K562 (cell line): ENCODE data around the gene INTS6. TPM values are rescaled to one million over a fixed set of nuclear protein-coding genes. Genes with fewer than 3 reads are reported as not detected.

ENCODE experiments used
- ATAC-seq: fragments of 200-7000 bp; cut with Tn5 transposase; 3 replicates; pipeline ENCODE4 v1.9.1; 2020; ENCODE audit warnings: moderate library complexity
- BruUV-seq: library from RNA; stranded (reverse); fragments of 400-500 nt; replicated peaks from 2 replicates; lab custom pipeline; 2021; lab: Mats Ljungman, UMichigan
- CTCF ChIA-PET: fragments of 300-600 bp; formaldehyde crosslinking; extraction: SDS; loops from one replicate; lab custom pipeline; 2021; ENCODE audit warnings: low intra/inter-chr PET ratio; lab: Yijun Ruan, JAX
- POLR2A ChIA-PET: fragments of 300-600, 350-650 bp; sonication (Branson Sonifier 250); formaldehyde crosslinking; extraction: SDS; loops from one replicate; lab custom pipeline; 2021; ENCODE audit warnings: antibody characterized with exemption, inconsistent platforms; lab: Yijun Ruan, JAX
- DNase-seq, 4 experiments: peaks; one replicate each; pipeline versions ENCODE4 v3.0.0 to v3.0.0-alpha.2; 2011 to 2018; ENCODE audit warnings: low spot score in 3 of 4, mixed read lengths in 3 of 4; ENCODE audit errors: extremely low read depth in 1 of 4
- FAIRE-seq: peaks from 2 replicates; lab custom pipeline; 2011; peaks lifted over from hg19 to GRCh38; lab: Jason Lieb, UNC
- H2AFZ ChIP-seq: 2 replicates; pipeline ENCODE4 v1.6.0; 2011; ENCODE audit warnings: low read depth, low read length, control low read depth, inconsistent platforms
- H3K27ac ChIP-seq: fragments of 200-600 bp; 3 replicates; pipeline ENCODE4 v1.8.0; 2011; ENCODE audit warnings: low read depth, mild to moderate bottlenecking, control low read depth, inconsistent platforms, low read length, moderate library complexity, mixed read lengths; ENCODE audit errors: extremely low read depth
- H3K27me3 ChIP-seq, 2 experiments: fragments of 300-600 bp in 1 of 2; 2 replicates in 1 of 2; 3 replicates in 1 of 2; pipeline versions ENCODE4 v1.6.0 to v1.8.0; 2011; ENCODE audit warnings: inconsistent platforms in 2 of 2, low read length in 2 of 2, mild to moderate bottlenecking in 1 of 2, mixed read lengths in 1 of 2, moderate library complexity in 1 of 2; ENCODE audit not compliant: control insufficient read depth in 2 of 2, insufficient read depth in 2 of 2
- H3K36me3 ChIP-seq: fragments of 300-600 bp; 3 replicates; pipeline ENCODE4 v1.8.0; 2011; ENCODE audit warnings: mild to moderate bottlenecking, low read length, inconsistent platforms; ENCODE audit not compliant: control insufficient read depth, insufficient read depth
- H3K4me1 ChIP-seq, 2 experiments: fragments of 200-600 bp in 1 of 2; replicated peaks in 1 of 2; 2 replicates in 1 of 2; 3 replicates in 1 of 2; pipeline versions ENCODE4 v1.5.1 to v1.8.0; 2011; ENCODE audit warnings: inconsistent platforms in 2 of 2, low read length in 2 of 2, mild to moderate bottlenecking in 1 of 2, mixed read lengths in 1 of 2, moderate library complexity in 1 of 2; ENCODE audit not compliant: control insufficient read depth in 2 of 2, insufficient read depth in 2 of 2
- H3K4me2 ChIP-seq: 2 replicates; pipeline ENCODE4 v1.6.1; 2011; ENCODE audit warnings: low read length, control low read depth, inconsistent platforms, mixed read lengths; ENCODE audit not compliant: insufficient read depth
- H3K4me3 ChIP-seq: fragments of 200-600 bp; sonication (generic), shearing (Covaris generic); 2 replicates; pipeline ENCODE4 v1.5.1; 2016; ENCODE audit warnings: control low read depth, inconsistent platforms
- H3K79me2 ChIP-seq: fragments of 200-600 bp; 3 replicates; pipeline ENCODE4 v1.8.0; 2011; ENCODE audit warnings: low read length, inconsistent platforms; ENCODE audit not compliant: control insufficient read depth, insufficient read depth
- H3K9ac ChIP-seq, 2 experiments: 2 replicates each; pipeline versions ENCODE4 v1.6.0 to v1.6.1; 2011; ENCODE audit warnings: low read depth in 2 of 2, low read length in 2 of 2, control low read depth in 1 of 2, inconsistent platforms in 1 of 2, mild to moderate bottlenecking in 1 of 2, mixed read lengths in 1 of 2; ENCODE audit not compliant: insufficient read depth in 1 of 2
- H3K9me1 ChIP-seq: one replicate; pipeline ENCODE4 v1.6.0; 2011; ENCODE audit warnings: inconsistent platforms, mild to moderate bottlenecking, low read length, moderate library complexity; ENCODE audit not compliant: control insufficient read depth, insufficient read depth
- H3K9me3 ChIP-seq: replicated peaks from 2 replicates; pipeline ENCODE4 v1.5.1; 2011; ENCODE audit warnings: low read depth, low read length, inconsistent platforms; ENCODE audit not compliant: control insufficient read depth, insufficient read depth
- H4K20me1 ChIP-seq: replicated peaks from 2 replicates; pipeline ENCODE4 v1.6.1; 2011; ENCODE audit warnings: low read length, inconsistent platforms, mixed read lengths; ENCODE audit not compliant: control insufficient read depth, insufficient read depth
- ERF ChIP-seq: fragments of 450-650 bp; formaldehyde crosslinking; IDR thresholded peaks from 2 replicates; pipeline ENCODE4 v1.4.0; 2020; ENCODE audit warnings: mild to moderate bottlenecking, mixed read lengths
- HMG20B ChIP-seq: fragments of 250-450 bp; sonication (Bioruptor Pico); IDR thresholded peaks from 2 replicates; pipeline ENCODE4 v1.5.0; 2021; ENCODE audit warnings: mild to moderate bottlenecking
- ILK ChIP-seq: fragments of 450-650 bp; IDR thresholded peaks from 2 replicates; pipeline ENCODE4 v1.6.1; 2016; ENCODE audit warnings: missing genetic modification characterization, low read depth, mild to moderate bottlenecking, missing compliant biosample characterization, moderate library complexity, borderline replicate concordance
- MITF ChIP-seq: IDR thresholded peaks from 2 replicates; pipeline ENCODE4 v1.6.1; 2014; ENCODE audit warnings: antibody characterized with exemption
- NFATC3 ChIP-seq: fragments of 450-650 bp; IDR thresholded peaks from 2 replicates; pipeline ENCODE4 v1.6.1; 2017; ENCODE audit warnings: mild to moderate bottlenecking
- NFRKB ChIP-seq: fragments of 450-650 bp; IDR thresholded peaks from 2 replicates; pipeline ENCODE4 v1.6.1; 2016; ENCODE audit warnings: low read depth
- NUFIP1 ChIP-seq: fragments of 450-650 bp; IDR thresholded peaks from 2 replicates; pipeline ENCODE4 v1.6.1; 2018; ENCODE audit not compliant: partially characterized antibody
- WGBS: fragments of 100-300 bp; shearing (Covaris generic); methylation state at CpG from one replicate; pipeline ENCODE4 v1.1.6; 2016; ENCODE audit warnings: low coverage, mixed read lengths; ENCODE audit not compliant: insufficient coverage; ENCODE audit errors: missing lambda C conversion rate; 5-methylcytosine and 5-hydroxymethylcytosine counted together
- in situ Hi-C: fragments of 300-500 bp; cut with MboI; formaldehyde crosslinking; loops from 4 replicates; pipeline ENCODE4 v1.15.0; 2018; ENCODE audit warnings: inconsistent platforms, mixed read lengths
- intact Hi-C: fragments of 100-400 bp; cut with micrococcal nuclease; formaldehyde crosslinking; loops from 2 replicates; pipeline ENCODE4 v1.14.2; 2022
- polyA plus RNA-seq, 8 experiments: library from polyadenylated mRNA; depleted of rRNA in 4 of 8; stranded (reverse) in 5 of 8; unstranded in 3 of 8; fragments of >200 nt; fragmentation: Nextera tagmentation in 2 of 8; fragmentation: Illumina TruSeq in 1 of 8; extraction: Ambion mirVana in 2 of 8; extraction: Trizol in 1 of 8; gene quantifications; 2 replicates each; pipeline versions ENCODE4 v1.2.1 to v1.2.3, GENCODE V29; 2011 to 2014; ENCODE audit warnings: inconsistent platforms in 1 of 8, missing spikeins in 1 of 8
- total RNA-seq, 7 experiments: library from RNA; depleted of rRNA in 6 of 7; stranded (reverse); fragments of >200 nt in 6 of 7; fragmentation: Illumina TruSeq in 2 of 7; extraction: Trizol in 2 of 7; gene quantifications; 2 replicates each; pipeline versions ENCODE4 v1.2.1 to v1.2.3, GENCODE V29; 2011 to 2021; ENCODE audit warnings: low replicate concordance in 1 of 7

Gene INTS6
- total and polyA plus RNA-seq, 9 of the 15 experiments (the other 6 are each of a cell fraction or from before 2014, with no cell fraction given), result 3.7 to 29.8 (median 16.1) TPM

- Histone ChIP-seq H3K36me3 (no peaks in the 10 kb centered on the region), H3K9ac (no peak overlapping the region), H3K4me3 (no peak overlapping the region), H2AFZ (no peak overlapping the region), H3K27me3 (peaks cover 5 to 40% of the 10 kb centered on the region in 2 experiments; a peak in 4 of 5 replicates), H3K9me1 (no peaks in the 10 kb centered on the region), H3K27ac (no peak overlapping the region), H3K4me2 (no peak overlapping the region), H3K9me3 (no peaks in the 10 kb centered on the region), H3K4me1 (no peaks in the 10 kb centered on the region), H3K79me2 (no peaks in the 10 kb centered on the region), H4K20me1 (no peaks in the 10 kb centered on the region; the same call in 1 of the 2 replicates)
- intact Hi-C loops, result no loop called here
- ChIA-PET CTCF (no interaction called here), POLR2A (interaction anchor here (0.7 kb wide), 1 partner anchor 465 kb away, joined by 3 read pairs; no protein-coding TSS in a partner anchor)
- DNase-seq (no peak), FAIRE-seq (no peak), ATAC-seq (no peak)
- TF ChIP-seq ERF (CRISPR knock-in tag) (no peak), NFRKB (no peak), HMG20B (no peak), ILK (tag) (no peak), NUFIP1 (no peak), NFATC3 (no peak), MITF (no peak)
- WGBS, result 2% methylated on average over 5 of the region's 5 CpGs
- BruUV-seq, result no TSS peak
- in situ Hi-C loops, result no loop called here
These were observed 116.1 kb downstream of the INTS6 start for GRCh38 chr13:51336746-51337145.
